ENCODE measurements around the gene UROC1.
"Not testable (repeated sequence)": the region's sequence is repeated elsewhere in the genome, so short reads cannot be mapped to it uniquely, and the experiment has no call there.

Gene UROC1

DNA sequence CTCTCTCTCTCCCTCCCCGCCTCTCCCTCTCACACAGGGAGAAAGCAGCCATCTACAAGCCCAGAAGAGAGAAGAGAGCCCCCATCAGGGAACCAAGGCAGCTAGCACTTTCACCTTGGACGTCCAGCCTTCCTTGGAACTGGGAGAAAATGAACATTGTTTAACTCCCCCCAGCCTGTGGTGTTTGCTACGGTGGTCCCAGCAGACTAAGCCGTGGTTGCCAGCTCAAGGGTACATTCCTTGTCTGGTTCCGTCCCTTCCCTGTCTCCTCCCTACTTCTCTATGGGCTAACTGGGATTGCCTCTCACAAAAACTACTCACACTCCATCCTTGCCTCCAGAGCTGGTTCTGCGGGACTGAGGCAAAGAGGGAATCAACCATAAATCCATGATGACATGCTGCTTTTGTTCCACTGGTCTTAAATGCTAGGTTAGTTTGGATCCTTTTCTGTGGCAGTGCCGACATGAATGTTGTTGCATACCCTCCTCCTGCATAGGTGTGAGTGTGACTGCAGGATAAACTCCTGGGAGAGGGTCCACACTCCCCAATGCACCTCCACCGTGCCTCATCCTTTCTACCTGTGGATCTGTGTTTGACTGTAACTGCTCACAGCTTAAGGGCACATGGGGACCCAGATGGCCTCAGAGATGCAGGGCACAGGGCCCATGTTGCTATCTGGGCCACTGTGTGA is 29.1 kb upstream of the UROC1 start:
- DNase-seq: no peak

DNA sequence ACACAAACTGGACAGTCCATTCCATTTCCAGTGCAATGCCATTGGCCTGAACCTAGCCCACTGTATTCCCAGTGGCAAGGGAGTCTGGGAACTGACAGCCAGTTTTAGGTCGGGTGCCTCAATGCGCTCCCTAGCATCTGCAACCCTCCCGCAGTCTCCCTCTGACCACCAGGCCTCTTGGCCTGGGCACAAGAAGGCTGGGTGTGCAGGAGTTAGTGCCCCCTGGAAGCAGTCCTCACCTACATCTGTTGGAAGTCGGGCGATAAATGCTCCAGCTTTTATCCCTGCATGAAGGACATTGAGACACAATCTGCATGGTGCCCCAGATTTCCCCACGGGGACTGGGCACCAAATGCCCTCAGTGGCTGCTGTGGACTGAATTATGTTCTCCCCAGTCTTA is 28.4 kb upstream of the UROC1 start:
- DNase-seq: no peak

DNA sequence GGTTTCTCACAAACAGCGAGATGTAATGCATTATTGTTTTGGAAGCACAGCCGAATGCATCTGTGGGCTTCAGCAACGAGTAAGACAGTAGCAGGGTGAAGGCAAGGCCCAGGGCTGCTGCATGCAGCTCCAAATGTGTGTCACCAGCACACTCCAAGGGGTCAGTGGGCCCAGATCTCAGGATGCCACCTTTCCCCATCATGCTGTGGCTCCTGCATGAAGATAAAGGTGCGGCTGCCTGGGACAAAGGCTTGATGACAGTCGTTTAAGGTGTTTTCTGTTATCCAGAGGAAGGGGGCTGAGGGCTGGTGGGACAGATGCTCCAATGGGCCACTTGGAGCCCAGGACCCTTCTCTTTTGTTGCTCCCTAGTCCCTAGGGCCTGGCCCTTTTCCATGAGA is 28.0 kb upstream of the UROC1 start:
- no peak for DNase-seq

DNA sequence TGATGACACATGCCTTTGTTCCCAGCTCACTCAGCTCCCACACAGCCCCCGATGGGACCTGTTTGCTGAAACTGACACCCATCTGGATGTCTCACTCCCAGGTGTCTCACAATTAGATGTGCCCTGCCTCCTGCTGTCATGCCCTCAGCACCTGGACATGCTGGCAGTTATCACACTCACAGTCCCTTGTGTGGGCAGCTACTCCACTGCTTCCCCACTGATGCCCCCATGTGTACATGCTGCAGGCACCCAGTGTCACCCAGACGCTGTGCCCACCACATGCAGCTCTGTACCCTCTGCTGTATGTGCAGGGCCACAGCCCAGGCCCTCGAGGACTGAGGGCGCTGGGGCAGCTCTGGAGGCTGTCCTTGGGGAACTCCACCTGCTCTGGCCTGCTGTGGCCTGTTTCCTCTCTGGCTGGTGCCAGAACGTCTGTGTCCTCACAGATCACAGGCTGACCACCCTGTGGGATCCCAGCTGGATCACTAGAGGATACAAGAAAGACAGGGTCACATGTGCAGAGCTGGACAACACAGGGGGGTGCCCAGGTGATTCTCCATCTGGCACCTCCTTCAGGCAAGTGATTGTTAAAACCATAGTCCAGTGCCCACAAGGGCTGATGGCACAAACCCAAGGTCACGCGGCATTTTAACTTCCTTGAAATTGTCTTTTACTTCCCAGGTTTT is 27.2 kb upstream of the UROC1 start:
- DNase-seq: no peak

DNA sequence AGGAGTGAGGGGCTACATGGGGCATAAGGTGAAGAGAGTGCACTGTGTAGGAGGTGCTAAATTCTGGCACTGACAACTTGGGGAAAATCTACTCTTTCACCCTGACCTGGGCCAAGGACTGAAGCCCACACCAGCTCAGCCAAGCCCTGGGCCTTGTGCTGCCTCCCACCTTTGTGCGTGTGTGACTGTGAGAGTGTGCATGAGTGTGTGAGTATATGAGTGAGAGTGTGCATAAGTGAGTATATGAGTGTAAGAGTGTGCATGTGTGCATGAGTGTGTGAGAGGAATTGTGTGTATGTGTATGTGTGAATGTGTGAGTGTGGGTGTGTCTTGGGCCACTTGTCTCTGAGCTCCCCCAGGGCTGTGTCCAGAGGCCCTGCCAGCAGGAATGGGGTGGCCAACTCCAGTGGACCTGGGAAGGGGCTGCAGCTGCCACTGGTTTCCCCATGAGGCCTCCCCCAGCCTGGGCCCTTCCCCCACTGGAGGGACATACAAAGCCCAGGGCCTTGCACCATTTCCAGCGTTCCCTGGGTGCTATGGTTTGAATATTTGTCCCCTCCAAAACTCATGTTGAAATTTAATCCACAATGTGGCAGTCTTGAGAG is 26.0 kb upstream of the UROC1 start:
- no peak for DNase-seq

DNA sequence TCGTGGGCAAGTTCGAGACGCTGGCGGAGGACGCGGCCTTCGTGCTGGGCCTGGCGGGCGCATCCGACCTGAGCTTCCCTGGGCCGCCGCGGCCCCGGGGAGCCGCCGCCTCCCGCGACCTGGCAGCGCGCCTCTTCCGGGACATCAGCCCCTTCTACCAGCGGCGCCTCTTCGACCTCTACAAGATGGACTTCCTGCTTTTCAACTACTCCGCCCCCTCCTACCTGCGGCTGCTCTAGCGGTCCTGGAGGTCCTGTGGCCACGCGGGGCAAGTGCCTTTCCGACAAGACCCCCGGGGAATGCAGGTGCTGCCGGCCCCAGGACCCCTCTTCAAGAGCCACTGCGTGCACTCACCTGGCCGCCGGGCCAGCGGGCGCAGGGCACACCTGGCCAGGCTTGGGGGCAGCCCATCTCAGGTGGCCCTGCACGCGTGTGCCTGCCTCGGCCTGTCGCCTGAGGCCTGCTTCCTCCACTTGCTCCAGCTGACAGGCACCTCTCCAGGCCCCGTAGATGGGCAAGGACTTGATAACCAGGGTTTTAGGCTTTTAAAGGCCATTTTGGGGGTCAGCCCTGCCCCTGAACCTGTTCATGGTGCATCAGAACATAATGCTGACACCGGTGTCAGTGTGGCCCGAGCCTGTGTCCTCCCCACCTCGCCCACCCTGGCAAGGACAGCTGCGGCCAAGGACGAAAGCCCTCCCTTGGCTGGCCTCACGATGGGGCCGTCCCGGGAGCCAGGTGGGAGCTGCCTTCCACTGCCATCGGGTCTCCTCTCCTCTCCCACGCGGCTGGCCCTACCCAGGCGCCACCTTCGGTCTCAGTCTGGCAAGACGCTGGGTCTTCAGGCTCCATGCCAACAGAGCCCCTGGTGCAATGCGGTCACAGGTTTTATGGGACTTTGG is 25.0 kb upstream of the UROC1 start:
- no peak for DNase-seq

DNA sequence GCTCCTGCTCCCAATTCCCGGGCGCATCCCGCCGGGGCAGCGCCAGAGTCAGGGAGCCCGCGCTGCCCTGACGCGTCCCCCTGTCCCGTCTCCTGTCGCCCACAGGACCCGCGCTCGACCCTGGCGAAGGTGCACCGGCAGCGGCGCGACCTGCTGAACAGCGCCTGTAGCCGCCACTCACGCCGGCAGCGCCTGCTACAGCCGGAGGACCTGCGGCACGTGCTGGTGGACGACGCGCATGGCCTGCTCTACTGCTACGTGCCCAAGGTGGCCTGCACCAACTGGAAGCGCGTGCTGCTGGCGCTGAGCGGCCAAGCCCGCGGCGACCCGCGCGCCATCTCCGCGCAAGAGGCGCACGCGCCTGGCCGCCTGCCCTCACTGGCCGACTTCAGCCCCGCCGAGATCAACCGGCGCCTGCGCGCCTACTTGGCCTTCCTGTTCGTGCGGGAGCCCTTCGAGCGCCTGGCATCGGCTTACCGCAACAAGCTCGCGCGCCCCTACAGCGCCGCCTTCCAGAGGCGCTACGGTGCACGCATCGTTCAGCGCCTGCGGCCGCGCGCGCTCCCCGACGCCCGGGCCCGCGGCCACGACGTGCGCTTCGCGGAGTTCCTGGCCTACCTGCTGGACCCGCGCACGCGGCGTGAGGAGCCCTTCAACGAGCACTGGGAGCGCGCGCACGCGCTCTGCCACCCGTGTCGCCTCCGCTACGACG is 24.2 kb upstream of the UROC1 start:
- no peak for DNase-seq

DNA sequence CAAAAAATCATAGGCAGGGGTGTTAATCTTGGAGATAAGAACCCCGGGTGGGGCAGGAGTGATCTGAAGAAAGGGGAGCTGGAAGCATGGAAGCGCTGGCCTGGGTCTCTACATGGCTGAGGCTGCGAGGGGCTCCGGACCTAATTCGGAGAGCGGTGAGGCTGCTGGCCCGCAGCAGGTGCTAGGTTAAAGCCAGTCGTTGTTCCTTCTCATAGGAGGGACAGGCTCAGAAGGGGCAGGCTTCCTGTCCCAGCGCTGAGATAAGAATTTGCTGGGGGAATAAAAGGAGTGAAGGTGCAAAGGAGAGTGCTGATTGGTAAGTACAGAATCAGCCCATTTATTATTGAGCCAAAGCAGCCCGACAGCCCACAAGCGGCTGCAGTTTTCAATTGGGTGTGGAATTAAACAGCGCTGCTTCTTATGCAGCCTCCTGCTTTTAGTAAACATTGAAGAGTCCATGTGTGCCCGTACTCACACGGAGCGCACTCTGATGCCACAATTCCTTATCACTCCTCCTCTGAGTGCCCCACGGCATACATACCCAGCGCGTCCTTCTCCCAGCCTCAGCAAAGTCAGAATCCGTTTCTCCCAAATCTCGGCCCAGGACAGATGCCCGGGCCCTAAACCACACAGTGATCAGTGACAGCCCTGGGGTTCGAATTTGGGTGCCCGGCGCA is 23.5 kb upstream of the UROC1 start:
- peak; percentile 75 for DNase-seq

DNA sequence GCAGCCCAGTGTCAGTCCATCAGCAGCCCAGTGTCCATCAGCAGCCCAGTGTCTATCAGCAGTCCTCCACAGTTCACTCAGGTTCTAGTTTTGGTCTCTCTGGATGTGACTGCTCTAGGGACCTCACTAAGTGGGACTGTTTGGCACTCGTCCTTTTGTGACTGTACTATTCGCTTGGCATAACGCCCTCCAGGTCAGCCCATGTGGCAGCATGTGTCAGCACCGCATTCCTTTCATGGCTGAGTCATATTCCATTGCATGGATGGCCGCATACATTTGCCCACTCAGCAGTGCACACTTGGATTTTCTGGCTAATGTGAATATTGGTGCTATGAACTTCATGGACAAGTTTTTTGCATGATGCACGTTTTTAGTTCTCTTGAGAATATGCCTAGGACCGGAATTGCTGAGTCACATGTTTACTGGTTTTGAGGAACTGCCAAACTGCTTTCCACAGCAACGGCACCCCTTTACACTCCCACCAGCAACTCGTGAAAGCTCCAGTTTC is 22.8 kb upstream of the UROC1 start:
- peak; percentile 90 for DNase-seq

DNA sequence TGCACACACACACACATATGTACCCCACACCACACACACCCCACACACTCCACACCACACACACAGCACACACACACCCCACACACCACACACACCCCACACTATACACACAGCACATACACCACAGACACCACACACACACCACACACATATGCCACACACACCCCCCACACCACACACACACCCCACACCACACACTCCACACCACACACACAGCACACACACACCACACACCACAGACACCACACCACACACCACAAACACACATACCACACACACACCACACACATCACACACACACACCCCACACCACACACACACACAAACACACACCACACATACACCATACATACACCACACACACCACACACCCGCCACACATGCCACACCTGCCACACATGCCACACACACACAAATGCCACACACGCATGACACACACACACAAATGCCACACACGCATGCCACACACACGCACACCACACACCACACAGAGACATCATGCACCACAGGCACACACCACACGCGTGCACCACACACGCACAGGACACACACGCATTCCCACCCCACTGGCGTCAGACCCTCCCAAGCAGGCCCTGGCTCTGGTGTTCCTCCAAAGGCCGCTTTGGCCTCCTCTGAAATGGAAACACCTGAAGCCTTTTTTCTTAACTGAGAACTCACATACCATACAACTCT is 22.1 kb upstream of the UROC1 start:
- no peak for DNase-seq

DNA sequence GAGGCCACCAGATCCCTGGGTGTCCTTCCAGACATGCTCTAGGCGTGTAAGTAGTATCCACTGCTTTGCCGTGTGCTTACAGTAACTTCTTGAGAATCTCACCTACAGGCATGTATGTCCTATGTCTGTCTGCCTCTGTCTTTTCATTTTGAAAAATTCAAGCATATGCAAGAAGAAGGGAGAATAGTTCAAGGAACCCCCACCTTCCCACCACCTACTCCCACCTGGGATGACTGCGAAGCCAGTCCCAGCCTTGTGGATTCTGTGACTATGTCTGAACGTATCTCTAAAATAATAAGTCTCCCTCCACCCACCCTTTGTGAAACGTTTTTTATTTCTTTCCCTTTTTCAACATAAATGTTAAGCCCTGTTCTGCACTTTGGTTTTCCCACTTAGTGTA is 21.4 kb upstream of the UROC1 start:
- no peak for DNase-seq

DNA sequence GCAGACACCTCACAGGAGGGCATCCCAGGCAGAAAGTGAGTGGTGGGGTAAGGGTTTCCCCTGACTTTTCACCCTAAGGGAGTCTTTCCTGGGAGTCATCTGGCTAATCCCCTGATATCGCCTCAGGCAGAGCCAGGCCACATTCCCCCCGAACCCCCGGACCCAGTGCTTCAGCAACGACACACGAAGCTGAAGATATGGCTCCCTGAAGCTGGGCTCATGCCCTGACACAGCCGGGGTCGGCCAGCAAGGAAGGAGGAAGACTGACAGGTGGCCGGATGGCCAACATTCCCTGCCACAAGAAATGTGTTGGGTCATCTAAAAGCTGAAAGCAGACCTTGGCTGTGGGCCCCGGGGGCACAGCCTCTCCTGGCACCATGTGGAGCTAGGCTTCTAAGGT is 20.7 kb upstream of the UROC1 start:
- no peak for DNase-seq

DNA sequence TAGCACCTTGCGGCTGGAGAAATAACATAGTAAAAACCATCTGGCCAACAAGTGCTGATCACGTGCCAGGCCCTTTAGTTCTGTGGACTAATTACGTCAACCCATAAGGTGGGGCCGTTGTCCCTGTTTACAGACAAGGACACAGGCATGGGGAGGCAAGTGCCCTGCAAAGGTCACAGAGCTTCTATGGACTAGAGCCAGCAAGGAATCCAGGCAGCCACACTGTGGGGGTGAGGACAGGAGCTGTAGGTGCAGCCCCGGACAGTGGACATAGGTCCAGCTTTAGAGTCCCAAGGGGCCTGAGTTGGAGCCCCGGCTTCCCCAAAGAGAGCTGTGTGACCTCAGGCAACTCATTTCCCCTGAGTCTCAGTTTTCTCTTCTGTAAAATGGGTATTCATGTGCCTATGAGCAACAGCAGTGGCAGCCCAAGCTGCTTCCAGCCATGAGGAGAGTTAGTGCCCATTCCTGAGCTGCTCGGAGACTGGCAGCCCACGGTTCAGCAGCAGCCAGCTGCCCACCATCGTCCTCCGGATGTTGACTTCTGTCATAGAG is 20.2 kb upstream of the UROC1 start:
- DNase-seq: no peak

DNA sequence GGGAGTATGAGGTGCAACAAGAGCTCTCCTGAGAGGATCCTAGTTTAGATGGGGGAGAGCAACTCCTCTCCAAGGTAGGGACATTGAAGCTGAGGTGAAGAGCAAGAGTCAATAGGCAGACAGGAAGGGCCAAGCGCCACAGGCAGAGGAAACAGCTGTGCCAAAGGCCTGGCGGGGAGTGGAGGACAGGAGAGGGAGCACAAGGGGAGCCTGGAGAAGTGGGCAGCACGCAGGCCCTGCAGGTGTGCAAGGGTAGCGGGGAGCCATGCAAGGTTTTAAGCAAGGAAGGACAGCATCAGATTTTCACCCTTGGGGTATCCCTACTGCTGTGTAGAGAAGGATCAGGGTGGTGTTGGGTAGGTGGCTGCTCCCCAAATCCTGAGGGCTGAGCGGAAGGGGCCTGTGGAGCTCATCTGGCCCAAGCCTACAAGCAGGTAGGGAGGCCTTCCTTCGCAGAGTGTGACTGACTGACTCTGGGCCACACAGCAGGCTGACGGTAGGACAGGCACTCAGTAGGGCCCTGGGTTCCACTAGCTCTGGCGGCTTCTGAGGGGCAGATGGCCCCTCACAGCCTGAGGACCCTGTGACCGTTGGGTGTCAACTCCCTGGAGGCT is 19.6 kb upstream of the UROC1 start:
- no peak for DNase-seq

DNA sequence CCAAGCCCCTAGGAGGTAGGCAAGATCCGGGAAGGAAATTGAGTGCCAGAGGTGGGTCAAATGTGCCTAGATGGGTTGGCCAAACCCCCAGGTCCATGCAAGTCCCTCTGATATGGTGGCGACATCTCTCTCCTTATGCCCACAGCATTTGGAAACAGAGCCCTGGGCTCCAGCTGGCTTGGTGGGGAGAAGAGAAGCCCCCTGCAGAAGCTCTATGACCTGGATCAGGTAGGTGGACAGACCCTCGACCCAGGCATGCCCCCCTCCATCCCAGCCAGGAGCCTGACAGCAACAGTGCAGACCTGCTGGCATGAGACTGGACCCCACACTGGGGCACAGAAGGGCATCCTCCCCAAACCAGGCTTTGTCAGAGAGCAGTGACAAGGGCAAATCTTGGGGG is 18.6 kb upstream of the UROC1 start:
- no peak for DNase-seq

DNA sequence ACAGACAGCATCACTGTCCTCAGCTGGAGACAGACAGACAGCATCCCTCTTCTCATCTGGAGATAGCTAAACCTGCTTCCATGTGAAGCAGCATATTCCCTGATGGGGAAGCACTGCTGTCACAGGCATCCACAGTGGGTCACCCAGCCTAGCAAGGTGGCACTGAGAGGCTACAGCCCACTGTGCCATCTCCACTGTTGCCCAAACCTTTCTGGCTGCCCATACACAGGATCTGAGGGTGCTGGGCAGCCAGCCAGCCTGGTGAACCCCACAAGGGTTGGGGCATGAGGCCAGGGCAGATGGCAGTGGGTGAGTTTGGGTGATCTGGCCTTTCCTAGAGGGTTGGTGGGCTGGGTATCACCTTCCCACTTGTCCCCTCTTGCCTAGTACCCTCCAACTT is 18.1 kb upstream of the UROC1 start:
- no peak for DNase-seq

DNA sequence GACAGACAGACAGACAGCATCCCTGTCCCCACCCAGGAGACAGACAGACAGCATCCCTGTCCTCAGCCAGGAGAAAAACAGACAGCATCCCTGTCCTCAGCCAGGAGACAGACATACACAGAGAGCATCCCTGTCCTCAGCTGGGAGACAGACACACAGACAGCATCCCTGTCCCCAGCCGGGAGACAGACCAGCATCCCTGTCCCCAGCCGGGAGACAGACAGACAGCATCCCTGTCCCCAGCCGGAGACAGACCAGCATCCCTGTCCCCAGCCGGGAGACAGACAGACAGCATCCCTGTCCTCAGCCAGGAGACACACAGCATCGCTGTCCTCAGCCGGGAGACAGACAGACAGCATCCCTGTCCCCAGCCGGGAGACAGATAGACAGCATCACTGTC is 17.1 kb upstream of the UROC1 start:
- DNase-seq: not testable (repeated sequence)

DNA sequence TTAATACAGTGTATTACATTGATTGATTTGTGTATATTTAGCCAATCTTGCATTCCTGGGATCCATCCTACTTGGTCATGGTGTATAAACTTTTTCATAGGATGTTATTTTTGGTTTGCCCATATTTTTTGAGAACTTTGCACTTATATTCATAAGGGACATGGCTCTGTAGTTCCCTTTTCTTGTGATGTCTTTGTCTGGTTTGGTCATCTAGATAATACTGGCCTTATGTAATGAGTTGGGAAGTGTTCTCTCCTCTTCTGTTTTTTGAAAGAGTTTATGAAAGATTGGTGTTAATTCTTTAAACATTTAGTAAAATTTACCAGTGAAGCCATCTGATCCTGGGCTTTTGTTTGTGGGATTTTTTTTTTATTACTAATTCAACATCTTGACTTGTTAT is 15.9 kb upstream of the UROC1 start:
- DNase-seq: peak; percentile 33

DNA sequence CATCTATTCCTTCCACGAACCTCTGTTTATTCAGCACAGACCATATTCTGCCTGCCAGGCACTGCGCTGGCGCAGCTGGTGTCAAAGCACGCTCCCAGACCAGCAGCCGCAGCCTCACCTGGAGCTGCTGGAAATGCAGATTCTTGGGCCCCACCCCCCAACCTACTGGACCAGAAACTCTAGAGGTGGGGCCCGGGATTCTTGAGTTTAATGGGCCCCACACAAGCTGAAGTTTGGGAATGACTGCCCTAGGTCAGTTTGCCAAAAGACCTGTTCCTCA is 13.4 kb upstream of the UROC1 start:
- DNase-seq: no peak

DNA sequence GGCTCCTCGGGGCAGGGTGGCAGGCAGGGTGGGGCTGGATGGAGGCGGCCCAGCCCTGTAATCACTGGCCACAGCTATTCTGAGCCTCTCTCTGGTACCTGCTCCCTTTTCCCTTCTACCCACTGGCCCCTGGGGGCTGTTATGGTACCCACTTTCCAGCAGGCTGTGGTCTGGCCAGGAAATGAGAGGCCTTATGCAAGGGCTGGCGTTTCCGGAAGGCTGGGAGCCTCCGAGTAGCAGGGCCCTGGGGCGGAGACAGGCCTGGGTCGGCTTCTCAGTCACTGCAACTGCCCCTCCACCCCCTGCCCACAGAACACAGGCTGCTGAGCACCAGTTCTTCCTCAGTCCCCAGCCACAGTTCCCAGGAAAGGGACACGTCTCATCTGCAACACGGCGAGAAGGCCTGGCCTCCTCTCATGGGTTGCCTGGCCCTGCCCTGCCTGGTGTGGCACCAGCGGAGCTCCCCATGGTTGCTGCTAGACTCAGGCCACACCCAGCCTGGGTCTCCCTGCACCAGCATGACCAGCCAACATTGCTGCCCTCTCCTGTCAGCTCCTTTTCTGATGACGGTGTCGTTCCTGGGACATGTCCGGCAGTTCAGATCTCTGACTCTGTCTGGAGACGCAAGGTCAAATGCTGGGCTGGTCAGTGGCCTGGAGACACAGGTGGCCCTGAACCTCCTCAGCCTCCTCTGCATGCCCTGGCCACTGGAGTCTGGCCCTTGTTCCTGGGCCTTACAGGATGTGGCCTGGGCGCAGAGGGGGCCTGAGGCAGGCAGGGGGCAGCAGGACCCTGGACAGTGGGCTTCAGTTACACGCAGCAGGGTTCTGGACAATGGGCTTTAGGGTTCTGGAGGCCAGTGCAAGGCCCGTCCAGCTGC is 12.8 kb upstream of the UROC1 start:
- peak; percentile 83 for DNase-seq

Data from hematopoietic multipotent progenitor cell treated with erythropoietin and hydrocortisone succinate and interleukin-3 and kit ligand, for 6 days (in vitro differentiated cells).